Pulmonary artery endothelial cell (primary cell): ENCODE measurements around the gene SPHK2. TPM values are rescaled to one million over a fixed set of nuclear protein-coding genes. Genes with fewer than 3 reads are reported as not detected.
"Not testable (repeated sequence)": the region's sequence is repeated elsewhere in the genome, so short reads cannot be mapped to it uniquely, and the experiment has no call there.

Experiments used
- DNase-seq: peaks from one replicate; pipeline ENCODE4 v3.0.0-alpha.2; 2011; ENCODE audit warnings: low read depth, low spot score
- total RNA-seq: library from RNA; depleted of rRNA; stranded (reverse); fragments of >200 nt; gene quantifications from 2 replicates; pipeline ENCODE4 v1.2.3, GENCODE V29; 2014

The SPHK2 gene
- total RNA-seq, 1 donor from 2014 or later = 6.7 TPM

DNA sequence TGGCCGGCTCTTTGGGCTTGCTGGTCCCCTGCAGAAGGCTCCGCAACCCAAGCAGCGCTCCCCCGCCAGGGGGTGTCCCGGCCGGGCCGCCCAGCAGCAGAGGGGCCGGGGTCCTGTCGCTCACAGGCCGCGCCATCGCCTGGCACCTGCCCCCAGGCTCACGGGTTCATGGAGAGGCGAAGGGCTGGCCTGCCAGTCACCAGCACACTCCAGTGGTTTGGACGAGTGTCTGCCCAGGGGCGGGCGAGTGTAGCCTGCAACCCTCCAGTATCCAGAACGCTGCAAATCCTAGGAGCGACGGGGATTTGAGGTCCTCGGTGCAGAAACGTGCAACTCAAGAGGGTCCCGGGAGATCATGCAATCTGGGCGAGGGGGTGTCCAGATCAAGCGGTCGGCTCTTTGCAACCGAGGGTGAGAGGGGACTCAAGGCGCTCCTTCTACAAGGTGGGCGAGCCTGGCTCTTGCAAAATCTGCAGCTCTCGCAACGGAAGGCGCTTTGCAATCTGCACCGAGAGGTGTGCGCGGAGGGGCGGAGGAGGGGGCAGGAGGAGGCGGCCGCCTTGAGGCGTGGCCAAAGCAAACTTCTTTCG lies 17.6 kb downstream of the SPHK2 start, which contains the start of gene DBP:
DBP (minus strand) TSS at position 521 of the 590 bp plus-strand sequence; CDS start at position 136, 385 bp downstream.
- DNase-seq = no peak

DNA sequence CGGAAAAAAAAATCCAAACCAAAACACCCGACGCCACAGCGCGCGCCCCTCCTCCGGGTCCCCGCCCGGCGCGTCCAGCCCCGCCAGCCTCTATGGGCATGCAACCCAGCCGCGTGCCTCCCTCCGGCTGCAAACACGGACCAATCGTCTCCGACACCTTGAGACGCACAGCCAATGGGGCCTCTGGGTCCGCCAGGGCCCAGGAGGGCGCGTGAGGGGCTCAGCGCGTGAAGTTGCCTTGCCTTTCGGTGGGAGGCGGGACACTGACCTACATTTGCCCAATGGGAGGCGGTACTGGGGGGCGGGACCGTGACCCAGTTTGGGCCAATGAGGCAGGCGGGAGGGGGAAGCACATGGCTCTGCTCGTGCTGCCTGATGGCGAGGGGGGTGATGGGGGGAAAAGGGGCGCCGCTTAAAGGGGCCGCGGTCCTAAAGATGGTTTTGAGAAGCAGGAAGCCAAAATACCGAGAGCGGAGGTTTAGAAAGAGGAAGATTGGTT lies 18.2 kb downstream of the SPHK2 start:
- peak; percentile 92 for DNase-seq

DNA sequence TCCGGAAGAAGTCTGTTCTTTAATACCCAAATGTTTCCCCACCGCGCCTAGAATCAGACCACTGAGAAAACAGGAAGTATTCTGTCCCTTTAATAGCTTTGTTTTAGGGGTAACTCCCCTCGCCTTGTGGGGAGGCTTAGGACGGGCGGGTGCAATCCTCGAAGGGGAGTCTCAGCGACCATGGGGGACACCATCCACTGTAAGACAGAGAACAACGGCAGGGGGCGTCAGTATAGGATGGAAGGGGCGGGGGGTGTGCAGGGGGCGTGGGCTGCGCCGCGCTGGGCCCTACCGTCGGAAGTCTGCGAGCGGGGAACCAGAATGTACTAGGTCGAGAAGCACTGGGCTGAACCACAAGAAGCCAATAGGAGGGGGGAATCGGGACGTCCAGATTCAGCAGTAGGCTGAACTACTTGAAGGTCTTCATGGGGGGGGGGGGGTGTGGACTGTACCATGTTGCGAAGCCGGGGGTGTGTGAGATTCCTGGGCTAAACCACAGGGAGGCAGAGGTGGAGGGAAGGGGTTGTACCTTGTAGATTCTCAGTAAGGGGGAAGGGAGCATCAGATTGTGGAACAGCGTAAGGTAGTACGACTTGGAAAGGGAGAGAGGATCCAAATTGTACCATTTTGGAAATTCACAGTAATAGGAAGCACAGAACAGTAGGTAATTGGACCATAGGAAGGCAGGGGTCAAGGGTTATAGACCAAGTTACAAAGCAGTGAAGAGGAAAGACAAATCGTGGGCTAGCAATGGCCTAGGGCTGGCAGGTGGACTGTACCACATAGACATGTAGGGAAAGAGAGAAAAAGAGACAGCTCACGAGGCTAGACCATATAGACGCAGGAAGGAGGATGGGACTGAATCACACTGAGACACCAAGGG lies 18.9 kb downstream of the SPHK2 start:
- DNase-seq = peak; percentile 83

DNA sequence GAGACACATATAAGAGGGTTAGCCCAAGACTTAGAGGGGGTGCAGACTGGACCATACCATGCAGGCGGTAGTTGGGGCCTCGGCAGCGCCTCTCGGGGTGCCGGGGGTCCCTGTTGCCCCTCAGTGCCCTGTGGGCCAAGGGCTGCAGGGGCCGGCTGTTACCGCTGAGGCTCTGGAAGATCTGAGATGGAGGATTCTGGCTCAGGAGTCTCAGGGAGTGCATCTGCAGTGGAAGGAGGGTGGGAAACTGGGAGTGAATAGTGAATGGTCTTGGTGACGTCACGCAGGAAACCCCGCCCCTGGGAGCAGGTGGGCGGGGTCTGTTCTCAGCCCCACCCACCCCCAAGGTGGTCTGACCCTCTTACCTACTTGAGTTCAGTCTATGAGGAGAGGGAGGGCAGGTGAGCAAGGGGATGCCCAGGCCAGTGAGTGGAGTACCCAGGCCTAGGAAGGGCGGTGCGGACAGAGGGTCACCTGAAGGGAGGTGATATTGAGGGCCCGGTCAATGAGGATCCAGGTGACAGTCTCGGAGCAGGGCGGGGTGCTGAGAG lies 19.6 kb downstream of the SPHK2 start:
- DNase-seq = no peak

DNA sequence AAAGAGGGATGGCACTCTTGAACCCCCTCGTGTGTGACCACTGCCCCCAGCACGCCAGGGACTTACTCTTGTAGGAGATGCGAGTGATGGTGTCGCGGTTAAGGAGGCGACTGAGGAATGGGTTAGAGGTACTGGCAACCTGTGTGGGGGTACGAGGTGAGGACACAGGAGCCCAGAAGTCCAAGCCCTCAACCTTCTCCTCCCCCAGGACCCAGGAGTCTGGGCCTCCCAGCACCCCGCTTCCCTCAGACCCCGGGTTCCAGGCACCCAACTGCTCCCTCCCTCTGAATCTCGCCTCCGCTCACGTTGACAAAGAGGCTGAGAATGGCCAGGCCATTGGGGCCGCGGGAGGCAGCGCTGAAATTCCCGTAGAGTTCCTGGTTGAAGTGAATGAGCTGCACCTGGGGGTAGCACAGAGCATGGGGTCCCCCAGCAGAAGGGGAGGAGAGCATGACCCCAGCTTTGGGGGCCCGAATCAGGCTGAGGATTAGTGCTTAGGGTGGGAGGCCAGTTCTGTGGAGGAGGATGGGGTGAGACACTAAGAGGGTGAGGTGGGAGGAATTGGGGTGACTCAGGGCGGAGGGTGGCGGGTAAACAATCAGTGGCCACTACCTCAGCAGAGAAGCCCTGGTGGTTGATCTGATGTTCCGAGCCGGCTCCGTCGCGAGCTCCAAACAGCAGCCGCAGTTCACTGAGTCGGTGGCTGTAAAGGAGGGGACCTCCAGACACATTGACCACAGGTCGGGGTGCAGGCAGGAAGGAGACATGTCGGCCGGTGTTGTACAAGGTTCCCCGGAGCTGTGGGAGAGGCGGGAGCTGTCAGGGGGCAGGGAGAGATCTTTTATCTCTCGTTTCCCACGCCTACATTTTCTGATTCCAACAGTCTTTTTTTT lies 20.4 kb downstream of the SPHK2 start:
- no peak for DNase-seq

DNA sequence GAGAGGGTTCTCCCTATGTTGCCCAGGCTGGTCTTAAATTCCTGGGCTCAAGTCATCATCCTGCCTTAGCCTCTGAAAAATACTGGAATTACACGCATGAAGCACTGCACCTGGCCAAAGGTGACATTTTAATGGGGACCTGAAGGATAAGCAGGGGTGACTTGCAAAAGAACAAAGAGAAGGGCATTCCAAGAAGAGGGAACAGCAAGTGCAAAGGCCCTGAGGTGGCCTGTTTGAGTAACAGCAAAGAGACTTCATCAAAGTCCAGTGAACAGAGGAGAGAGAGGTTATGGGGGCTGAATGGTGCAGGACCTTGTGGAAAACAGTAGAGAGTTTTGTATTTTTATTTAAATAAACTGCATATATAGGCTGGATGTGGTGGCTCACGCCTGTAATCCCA lies 22.5 kb downstream of the SPHK2 start:
- no peak for DNase-seq

DNA sequence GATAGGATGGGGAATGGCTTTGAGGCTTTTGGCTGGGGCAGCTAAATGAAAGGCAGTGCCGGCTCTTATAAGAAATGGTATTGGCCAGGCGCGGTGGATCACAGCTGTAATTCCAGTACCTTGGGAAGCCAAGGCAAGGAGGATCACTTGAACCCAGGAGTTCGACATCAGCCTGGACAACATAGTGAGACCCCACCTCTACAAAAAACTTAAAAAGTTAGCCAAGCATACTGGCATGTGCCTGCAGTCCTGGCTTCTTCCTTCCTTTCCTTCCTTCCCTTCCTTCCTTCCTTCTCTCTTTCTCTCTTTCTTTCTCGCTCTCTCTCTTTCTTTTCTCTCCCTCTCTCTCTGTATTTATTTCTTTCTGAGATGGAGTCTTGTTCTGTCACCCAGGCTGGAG lies 23.6 kb downstream of the SPHK2 start:
- DNase-seq = no peak

DNA sequence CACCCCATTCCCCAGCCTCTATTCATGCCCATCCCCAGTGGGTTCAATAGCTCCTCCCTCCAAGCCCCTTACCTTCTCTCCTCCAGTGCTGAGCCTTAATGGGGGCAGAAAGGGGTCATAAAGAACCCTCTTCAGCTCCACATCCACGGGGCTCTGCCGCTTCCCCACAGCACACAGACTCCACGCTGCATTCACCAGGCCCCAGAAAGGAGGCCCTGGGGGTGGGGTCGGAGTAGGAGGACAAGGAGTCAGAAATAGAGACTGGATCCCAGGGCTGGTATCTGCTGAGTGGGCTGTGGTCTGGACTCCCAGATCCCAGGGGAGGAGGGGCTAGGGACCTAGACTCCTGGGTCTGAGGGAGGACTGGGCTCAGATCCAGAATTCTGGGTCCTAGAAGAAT lies 25.0 kb downstream of the SPHK2 start:
- DNase-seq = no peak

DNA sequence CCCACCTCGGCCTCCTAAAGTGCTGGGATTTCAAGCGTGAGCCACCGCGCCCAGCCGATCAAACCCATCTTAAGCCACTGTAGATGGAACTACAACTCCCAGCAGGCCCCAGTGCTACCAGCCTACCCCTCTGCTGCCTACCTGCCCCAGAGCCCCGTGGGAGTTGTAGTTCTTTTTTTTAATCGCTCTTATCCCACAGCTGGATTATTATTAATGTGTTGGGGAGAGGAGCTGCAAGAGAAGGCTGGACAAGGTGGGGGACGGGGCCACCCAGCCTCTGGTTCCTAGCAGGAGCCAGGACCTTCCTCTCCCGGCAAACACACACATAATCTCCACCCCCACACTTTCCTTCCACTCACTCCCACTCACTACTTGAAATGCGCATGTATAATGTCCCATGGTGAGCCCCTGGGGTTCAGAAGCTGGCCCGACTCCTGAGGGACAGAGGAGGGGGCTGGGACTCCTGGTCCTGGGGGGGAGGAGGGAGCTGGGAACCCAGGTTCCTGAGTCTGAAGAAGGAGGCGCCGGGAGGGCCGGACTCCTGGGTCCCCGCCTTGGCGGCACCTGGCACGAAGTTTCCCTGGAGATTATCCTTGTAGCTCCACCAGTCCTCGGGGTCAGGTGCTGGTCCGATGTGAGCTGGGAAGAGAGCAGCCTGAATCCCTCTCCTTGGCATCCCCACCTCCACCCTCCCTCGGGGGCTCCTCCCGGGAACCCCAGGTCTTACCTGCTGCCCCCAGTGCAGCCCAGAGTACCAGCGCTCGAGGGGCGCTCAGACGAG lies 25.7 kb downstream of the SPHK2 start:
- DNase-seq = no peak

DNA sequence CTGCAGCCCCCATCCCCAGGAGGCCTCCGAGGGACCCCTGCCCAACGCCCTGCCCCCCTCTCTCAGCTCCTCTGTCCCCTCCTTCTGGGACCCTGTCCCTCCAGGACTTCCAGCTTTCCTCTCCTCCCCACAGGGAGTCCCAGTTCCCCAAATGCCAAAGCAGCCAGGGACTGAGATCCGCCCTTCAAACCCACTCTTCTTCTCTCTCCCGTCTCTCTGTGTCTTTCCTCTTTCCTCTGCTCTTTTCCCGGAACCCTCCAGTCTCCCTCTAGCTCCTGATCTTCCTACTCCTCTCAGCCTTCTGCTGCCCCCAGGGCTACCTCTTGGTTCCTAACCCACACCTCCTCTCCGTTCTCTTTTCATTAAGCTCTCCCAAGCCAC lies 26.3 kb downstream of the SPHK2 start:
- no peak for DNase-seq

DNA sequence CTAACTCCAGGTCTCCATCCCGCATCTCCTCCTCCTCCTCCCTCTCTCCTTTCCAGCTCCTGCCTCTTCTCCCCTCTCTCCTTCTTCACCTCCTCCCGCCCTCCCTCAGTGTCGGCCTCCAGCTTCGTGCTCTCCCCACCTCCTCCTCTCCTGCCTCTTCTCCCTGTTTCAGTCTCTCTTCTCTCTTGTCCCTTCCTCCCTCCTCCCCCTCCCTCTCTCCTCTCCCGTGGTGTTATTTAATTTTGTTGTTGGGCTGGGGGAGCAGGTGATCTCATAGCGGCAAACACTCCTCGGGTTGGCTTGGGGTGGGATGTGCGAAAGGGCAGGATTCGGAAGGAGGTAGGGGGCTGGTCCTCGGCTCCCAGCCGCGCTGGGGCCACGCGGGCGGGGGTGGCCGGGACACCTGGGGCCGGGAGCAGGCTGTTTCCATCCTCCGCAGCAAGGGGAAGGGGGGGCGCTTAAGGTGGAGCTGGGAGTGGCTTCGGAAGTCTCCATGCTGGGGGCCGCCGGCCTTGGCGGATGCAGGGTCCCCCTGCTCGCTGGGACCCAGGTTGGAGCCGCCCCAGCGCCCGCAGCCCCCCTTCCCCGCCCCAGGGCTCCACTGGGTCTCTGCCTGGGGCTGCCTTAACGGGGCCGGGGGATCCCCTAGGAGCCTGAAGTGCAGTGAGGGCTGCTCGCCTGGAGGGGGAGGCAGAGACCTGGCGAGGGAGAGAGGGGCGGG lies 26.9 kb downstream of the SPHK2 start, which contains the start of gene CA11:
CA11 (minus strand) TSS at position 187 of the 721 bp plus-strand sequence. CDS start 555 bp downstream, outside the sequence.
- DNase-seq = no peak

DNA sequence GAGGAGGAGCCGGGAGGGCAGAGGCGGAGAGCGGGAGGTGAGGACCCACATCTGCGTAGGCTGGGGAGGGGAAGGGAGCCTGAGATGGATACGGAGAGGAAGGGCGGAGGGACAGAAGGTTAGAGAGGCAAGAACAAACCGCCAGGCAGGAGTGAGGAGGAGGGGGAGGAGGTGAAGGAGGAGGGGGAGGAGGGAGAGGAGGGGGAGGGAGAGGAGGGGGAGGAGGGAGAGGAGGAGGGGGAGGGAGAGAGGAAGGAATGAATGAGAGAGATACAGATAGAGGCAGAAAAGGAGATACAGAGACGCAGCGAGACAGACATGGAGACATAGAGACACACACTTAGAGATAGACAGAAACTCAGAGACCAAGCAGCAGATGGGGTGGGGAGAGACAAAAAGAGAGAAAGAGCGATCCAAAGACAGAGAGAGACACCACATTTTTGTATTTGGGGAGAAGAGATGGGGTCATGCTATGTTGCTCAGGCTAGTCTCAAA lies 27.5 kb downstream of the SPHK2 start:
- no peak for DNase-seq

DNA sequence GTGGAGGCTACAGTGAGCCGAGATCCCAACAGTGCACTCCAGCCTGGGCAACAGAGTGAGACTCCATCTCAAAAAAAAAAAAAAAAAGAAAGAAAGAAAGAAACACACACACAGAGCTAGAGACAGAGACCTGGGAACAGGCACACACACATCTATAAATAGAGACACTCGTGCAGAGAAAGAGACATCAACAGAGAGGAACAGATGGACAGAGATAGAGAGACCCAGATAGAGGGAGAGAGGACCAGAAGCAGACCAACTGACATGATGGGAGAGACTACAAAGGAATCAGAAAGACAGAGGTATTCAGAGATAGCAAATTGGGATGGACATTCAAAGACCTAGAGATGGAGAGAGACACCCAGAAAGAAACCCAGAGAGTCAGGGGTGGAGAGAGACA lies 28.8 kb downstream of the SPHK2 start:
- no peak for DNase-seq

DNA sequence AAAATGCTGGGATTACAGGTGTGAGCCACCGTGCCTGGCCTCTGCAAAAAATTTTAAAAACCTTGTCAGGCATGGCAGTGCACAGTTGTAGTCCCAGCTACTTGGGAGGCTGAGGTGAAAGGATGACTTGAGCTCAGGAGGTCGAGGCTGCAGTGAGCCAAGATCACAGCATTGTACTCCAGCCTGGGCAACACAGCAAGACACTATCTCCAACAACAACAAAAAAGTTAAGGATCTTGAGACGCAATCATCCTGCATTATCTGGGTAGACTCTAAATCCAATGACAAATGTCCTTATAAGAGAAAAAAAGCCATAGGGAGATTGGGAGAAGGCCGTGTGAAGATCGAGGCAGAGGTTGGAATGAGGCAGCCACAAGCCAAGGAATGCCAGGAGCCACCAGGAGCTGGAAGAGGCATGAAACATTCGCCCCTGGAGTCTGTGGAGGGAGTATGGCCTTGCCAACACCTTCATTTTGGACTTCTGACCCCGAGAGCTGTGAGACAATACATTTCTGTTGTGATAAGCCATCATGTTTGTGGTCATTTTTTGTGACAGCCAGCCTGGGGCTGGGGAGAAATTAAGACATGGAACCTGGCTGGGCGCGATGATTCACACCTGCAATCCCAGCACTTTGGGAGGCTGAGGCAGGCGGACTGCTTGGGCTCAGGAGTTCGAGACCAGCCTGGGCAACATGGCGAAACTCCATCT lies 31.8 kb downstream of the SPHK2 start:
- DNase-seq = no peak

DNA sequence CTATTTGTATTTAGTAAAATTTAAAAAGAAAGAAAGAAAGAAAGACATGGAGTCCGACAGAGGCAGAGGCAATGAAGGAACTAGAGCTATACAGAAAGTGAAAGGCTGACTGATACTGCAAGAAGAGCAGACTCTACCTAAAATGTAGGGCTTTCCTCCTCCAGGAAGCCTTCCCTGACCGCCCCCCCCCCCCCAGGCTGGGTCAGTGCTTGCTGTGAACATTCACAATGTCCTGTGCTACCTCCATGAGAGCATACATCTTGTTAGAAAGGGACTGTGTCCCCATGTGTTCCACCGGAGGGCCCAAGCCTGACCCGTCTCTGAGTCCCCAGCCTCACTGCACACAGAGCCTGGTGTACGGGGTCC lies 32.4 kb downstream of the SPHK2 start:
- DNase-seq = no peak

DNA sequence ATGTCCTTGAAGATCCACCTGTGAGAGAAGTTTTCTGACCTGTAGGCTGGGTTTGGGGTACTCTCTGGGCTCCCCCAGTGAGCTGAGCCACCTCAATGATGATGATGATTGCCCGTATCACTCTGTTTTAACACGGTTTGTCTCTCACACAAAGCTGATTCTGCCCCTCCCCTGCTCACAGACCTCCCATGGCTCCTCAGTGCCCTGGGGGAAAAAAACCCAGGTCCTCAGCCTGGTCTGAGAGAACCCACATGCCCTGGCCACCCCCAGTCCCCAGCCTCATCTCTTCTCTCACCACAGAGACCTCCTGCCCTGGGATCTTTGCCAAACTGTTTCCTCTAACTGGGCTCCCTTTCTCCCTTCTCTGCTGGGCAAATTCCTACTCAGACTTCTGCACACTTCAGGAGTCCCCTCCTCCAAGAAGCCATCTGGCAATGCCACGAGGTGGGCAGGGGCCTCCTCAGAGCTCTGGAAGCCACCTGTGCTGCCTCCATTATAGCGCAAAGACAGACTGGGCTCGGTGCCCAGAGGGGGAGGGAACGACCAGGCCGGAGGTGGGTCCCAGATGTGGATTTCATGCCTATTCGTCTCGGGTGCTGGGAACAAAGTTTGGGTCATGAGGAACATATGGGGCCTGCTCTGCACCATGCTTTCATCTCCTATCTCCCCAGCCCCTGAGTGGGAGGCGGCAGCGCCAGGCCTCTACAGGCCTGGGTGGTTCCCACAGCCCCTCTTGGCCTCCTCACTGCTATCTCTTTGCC lies 35.2 kb downstream of the SPHK2 start:
- no peak for DNase-seq

DNA sequence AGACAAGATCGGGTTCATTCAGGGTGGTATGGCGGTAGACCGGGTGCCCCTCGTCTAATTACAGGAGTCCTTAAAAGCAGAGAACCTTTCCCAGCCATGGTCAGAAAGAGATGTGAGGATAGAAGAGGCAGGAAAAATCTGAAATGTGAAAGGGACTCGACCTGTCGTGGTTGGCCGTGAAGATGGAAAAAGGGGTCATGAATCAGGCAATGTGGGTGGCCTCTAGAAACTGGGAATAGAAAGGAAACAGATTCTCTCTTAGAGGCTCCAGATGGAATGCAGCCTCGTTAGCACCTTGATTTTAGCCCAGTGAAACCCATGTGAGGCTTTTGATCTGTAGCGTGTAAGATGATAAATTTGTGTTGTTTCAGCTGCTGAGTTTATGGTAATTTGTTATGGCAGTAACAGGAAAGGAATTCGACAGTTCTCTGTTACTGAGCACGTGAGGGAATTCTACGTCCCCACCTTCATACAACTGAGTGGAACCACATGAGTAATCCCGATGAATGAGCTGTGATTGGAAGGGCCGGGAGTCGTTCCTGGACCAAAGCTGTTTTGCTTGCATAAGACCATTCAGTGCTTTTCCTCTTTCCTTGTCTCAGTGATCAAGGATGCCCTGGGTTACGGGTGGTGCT lies 37.7 kb downstream of the SPHK2 start:
- no peak for DNase-seq

DNA sequence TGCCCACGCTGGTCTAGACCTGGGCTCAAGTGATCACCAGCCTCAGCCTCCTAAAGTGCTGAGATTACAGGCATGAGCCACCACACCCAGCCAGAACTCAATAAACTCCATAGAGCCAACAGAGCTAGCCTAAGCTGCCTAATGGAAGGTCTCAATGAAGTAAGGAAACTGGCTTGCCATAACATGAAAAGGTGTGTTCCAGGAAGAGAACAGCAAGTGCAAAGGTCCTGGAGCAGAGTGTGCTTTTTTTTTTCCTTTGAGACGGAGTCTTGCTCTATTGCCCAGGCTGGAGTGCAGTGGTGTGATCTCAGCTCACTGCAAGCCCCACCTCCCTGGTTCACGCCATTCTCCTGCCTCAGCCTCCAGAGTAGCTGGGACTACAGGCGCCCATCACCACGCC lies 38.5 kb downstream of the SPHK2 start:
- not testable (repeated sequence) for DNase-seq
